ENCODE measurements around the gene CNPY2. TPM values are rescaled to one million over a fixed set of nuclear protein-coding genes. Genes with fewer than 3 reads are reported as not detected.

CNPY2 gene
- total RNA-seq, 1 donor from 2014 or later, result 140 TPM

Other genes with a start within 250 kb of the CNPY2 start
- 228 TPM for gene ERBB3, start 235.8 kb downstream of the CNPY2 start, total RNA-seq
- gene PA2G4, start 211.4 kb downstream of the CNPY2 start, total RNA-seq, result 64.9 TPM
- 2,534 TPM for gene RPL41, start 199.4 kb downstream of the CNPY2 start, total RNA-seq
- 5.4 TPM for gene ZC3H10, start 197.7 kb downstream of the CNPY2 start, total RNA-seq
- 111 TPM for gene ESYT1, start 187.7 kb downstream of the CNPY2 start, total RNA-seq
- gene MYL6B, start 163.4 kb downstream of the CNPY2 start, total RNA-seq, result 53.7 TPM
- 1,918 TPM for gene MYL6, start 157.6 kb downstream of the CNPY2 start, total RNA-seq
- gene SMARCC2, start 126.5 kb downstream of the CNPY2 start, total RNA-seq, result 115 TPM
- 57.2 TPM for gene RNF41, start 94.1 kb downstream of the CNPY2 start, total RNA-seq
- 39.2 TPM for gene NABP2, start 91.6 kb downstream of the CNPY2 start, total RNA-seq
- gene SLC39A5, start 85.9 kb downstream of the CNPY2 start, total RNA-seq, result 49.9 TPM
- 64.6 TPM for gene ANKRD52, start 57.6 kb downstream of the CNPY2 start, total RNA-seq
- 10.7 TPM for gene COQ10A, start 49.0 kb downstream of the CNPY2 start, total RNA-seq
- gene CS, start 15.7 kb downstream of the CNPY2 start, total RNA-seq, result 156 TPM
- gene PAN2, start 18.0 kb upstream of the CNPY2 start, total RNA-seq, result 114 TPM
- gene IL23A, start 22.9 kb upstream of the CNPY2 start, total RNA-seq, result 0.49 TPM
- 125 TPM for gene STAT2, start 44.1 kb upstream of the CNPY2 start, total RNA-seq
- gene APOF, start 46.9 kb upstream of the CNPY2 start, total RNA-seq, result 0.20 TPM
- gene TIMELESS, start 133.4 kb upstream of the CNPY2 start, total RNA-seq, result 13.0 TPM
- not detected for gene MIP, start 138.7 kb upstream of the CNPY2 start, total RNA-seq
- gene SPRYD4, start 152.6 kb upstream of the CNPY2 start, total RNA-seq, result 4.0 TPM
- gene GLS2, start 172.2 kb upstream of the CNPY2 start, total RNA-seq, result 1.8 TPM
- gene RBMS2, start 205.8 kb upstream of the CNPY2 start, total RNA-seq, result 49.6 TPM

Data from mucosa of gallbladder (tissue), 1 donor.